Sigmoid colon (tissue), 7 donors: ENCODE results near the gene COL5A2. TPM values are rescaled to one million over a fixed set of nuclear protein-coding genes. Genes with fewer than 3 reads are reported as not detected.

Experiments
- DNase-seq: peaks from one replicate; pipeline ENCODE4 v3.0.0-alpha.2; 2019
- H3K27ac ChIP-seq, 4 donors: fragments of 200-600 bp; sonication (generic); one replicate each; pipeline ENCODE4 v1.5.1; 2016 to 2019; ENCODE audit warnings: mild to moderate bottlenecking in 1 of 4
- H3K27me3 ChIP-seq, 3 donors: fragments of 200-600 bp; sonication (generic); one replicate each; pipeline ENCODE4 v1.5.1; 2019; ENCODE audit warnings: mild to moderate bottlenecking in 1 of 3
- H3K36me3 ChIP-seq, 4 donors: fragments of 200-600 bp; sonication (generic); one replicate each; pipeline ENCODE4 v1.5.1; 2016 to 2019
- H3K4me1 ChIP-seq, 4 donors: fragments of 200-600 bp; sonication (generic); one replicate each; pipeline ENCODE4 v1.5.1; 2017 to 2019
- H3K4me3 ChIP-seq, 4 donors: fragments of 200-600 bp; sonication (generic); one replicate each; pipeline ENCODE4 v1.5.1; 2017 to 2019; ENCODE audit warnings: mild to moderate bottlenecking in 2 of 4, moderate library complexity in 1 of 4
- H3K9me3 ChIP-seq, 4 donors: fragments of 200-600 bp in 3 of 4; sonication (generic) in 3 of 4; one replicate each; pipeline versions ENCODE4 v1.5.1 to v1.6.1; 2013 to 2019
- CTCF ChIP-seq, 4 experiments: fragments of 450-650 bp in 3 of 4; fragments of 200-600 bp in 1 of 4; IDR thresholded peaks; one replicate each; pipeline ENCODE4 v1.5.1; 2016 to 2019; ENCODE audit warnings: antibody characterized with exemption in 4 of 4, mild to moderate bottlenecking in 3 of 4, moderate library complexity in 2 of 4
- EP300 ChIP-seq, 4 donors: sonication (generic); formaldehyde crosslinking; IDR thresholded peaks; one replicate each; pipeline ENCODE4 v1.6.1; 2017; ENCODE audit warnings: antibody characterized with exemption in 4 of 4
- POLR2A ChIP-seq, 2 donors: fragments of 450-650 bp; IDR thresholded peaks; one replicate each; pipeline ENCODE4 v1.6.1; 2016; ENCODE audit warnings: antibody characterized with exemption in 2 of 2, mild to moderate bottlenecking in 2 of 2, moderate library complexity in 2 of 2
- POLR2AphosphoS5 ChIP-seq, 4 donors: sonication (generic); formaldehyde crosslinking; IDR thresholded peaks; one replicate each; pipeline ENCODE4 v1.6.1; 2017; ENCODE audit warnings: antibody characterized with exemption in 4 of 4
- WGBS, 2 donors: extraction: QIAGEN DNeasy Blood & Tissue Kit; methylation state at CpG; one replicate each; pipeline ENCODE4 v1.1.7; 2013; 5-methylcytosine and 5-hydroxymethylcytosine counted together
- intact Hi-C: fragments of 100-400 bp; cut with DNase I; formaldehyde crosslinking; loops from one replicate; pipeline ENCODE4 v1.15.1; 2023
- polyA plus RNA-seq, 3 donors: library from polyadenylated mRNA; stranded (reverse); fragments of 200-250 nt; gene quantifications; one replicate each; pipeline ENCODE4 v1.2.3, GENCODE V29; 2013
- total RNA-seq, 4 donors: library from RNA; depleted of rRNA; stranded (reverse); fragments of >200 nt; gene quantifications; one replicate each; pipeline ENCODE4 v1.1.0, GENCODE V29; 2016
- donor health status: healthy with polysubstance abuse.
- donor health status: Bipolar disorder and iron deficiency.
- donor health status: healthy.

The COL5A2 gene
- total and polyA plus RNA-seq, 7 donors, result 3.6 to 164 (median 60.9) TPM

DNA sequence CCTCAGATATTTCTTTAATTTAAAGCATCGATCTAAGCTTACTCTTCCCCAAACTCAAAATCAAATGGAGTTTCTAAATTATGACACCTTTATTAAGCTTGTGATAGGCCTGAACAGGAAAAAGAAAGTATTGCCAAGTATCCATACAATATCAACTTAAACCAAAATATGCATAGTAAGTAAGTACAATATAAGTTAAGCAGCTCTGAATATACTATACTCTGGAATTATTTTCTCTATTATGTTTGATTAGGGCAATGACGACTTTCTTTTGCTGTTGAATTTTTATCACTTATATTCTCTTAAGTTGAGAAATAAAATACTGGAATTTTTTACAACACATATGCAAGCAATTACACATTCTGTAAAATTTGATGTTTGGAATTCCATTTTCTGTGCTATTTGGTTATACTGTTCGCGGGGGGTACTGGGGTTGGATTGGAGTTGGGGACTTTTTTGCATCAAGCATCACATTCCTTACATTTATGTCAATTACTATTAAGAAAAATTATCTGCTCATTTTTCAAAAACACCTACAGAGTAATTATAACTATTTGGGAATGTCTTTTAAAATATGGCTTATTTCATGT, 2.2 kb downstream of the COL5A2 start:
- TF ChIP-seq POLR2AphosphoS5 (IDR thresholded peaks at IDR 0.05), result no peak
- no peak for TF ChIP-seq EP300 (IDR thresholded peaks at IDR 0.05)
- intact Hi-C loops, result loop anchor here (5.0 to 10.0 kb wide), 4 partner anchors 35 to 235 kb away; no protein-coding TSS in a partner anchor
- H3K4me3 ChIP-seq, result peak overlapping the region; percentile 58 to 69 (median 66)
- peak overlapping the region in 3 of 4 donors; percentile 85 to 91 (median 87) for H3K27ac ChIP-seq
- no peaks in the 10 kb centered on the region for H3K36me3 ChIP-seq
- WGBS, 2 donors, result 78 to 86% methylated on average over 4 of the region's 4 CpGs
- H3K9me3 ChIP-seq, result no peaks in the 10 kb centered on the region
- DNase-seq, result no peak
- no peaks in the 10 kb centered on the region for H3K27me3 ChIP-seq
- H3K4me1 ChIP-seq, result peaks cover 0 to 31% (median 16%) of the 10 kb centered on the region in 4 donors

GRCh38 chr2:189176516-189176915, 3.0 kb downstream of the COL5A2 start:
- WGBS, 2 donors, result 75 to 85% methylated on average over 3 of the region's 3 CpGs
- intact Hi-C loops, result loop anchor here (5.0 to 10.0 kb wide), 4 partner anchors 36 to 236 kb away; no protein-coding TSS in a partner anchor
- peak overlapping the region in 3 of 4 donors; percentile 85 to 91 (median 87) for H3K27ac ChIP-seq

GRCh38 chr2:189175869-189176433, 3.6 kb downstream of the COL5A2 start:
- H3K9me3 ChIP-seq, result no peaks in the 10 kb centered on the region
- no peaks in the 10 kb centered on the region for H3K27me3 ChIP-seq
- no peaks in the 10 kb centered on the region for H3K36me3 ChIP-seq
- WGBS, 2 donors, result 53 to 76% methylated on average over 2 of the region's 2 CpGs
- H3K4me1 ChIP-seq, result peaks cover 0 to 45% (median 28%) of the 10 kb centered on the region in 4 donors
- H3K4me3 ChIP-seq, result peak overlapping the region; percentile 58 to 69 (median 66)
- TF ChIP-seq POLR2A (IDR thresholded peaks at IDR 0.05), result no peak
- no peak for TF ChIP-seq EP300 (IDR thresholded peaks at IDR 0.05)
- TF ChIP-seq POLR2AphosphoS5 (IDR thresholded peaks at IDR 0.05), result no peak
- no peak for TF ChIP-seq CTCF (IDR thresholded peaks at IDR 0.05)
- intact Hi-C loops, result loop anchor here (5.0 to 10.0 kb wide), 4 partner anchors 36 to 236 kb away; no protein-coding TSS in a partner anchor
- no peak for DNase-seq
- H3K27ac ChIP-seq, result peak overlapping the region in 2 of 4 donors; percentile 87 to 91

More at GRCh38 chr2:189176516-189176915, 3.0 kb downstream of the COL5A2 start:
- no peaks in the 10 kb centered on the region for H3K27me3 ChIP-seq
- no peaks in the 10 kb centered on the region for H3K36me3 ChIP-seq
- H3K4me1 ChIP-seq, result peaks cover 0 to 39% (median 23%) of the 10 kb centered on the region in 4 donors
- peak overlapping the region; percentile 58 to 69 (median 66) for H3K4me3 ChIP-seq
- no peaks in the 10 kb centered on the region for H3K9me3 ChIP-seq
- TF ChIP-seq CTCF (IDR thresholded peaks at IDR 0.05) (no peak), POLR2AphosphoS5 (IDR thresholded peaks at IDR 0.05) (no peak), EP300 (IDR thresholded peaks at IDR 0.05) (no peak), POLR2A (IDR thresholded peaks at IDR 0.05) (no peak)
- no peak for DNase-seq

DNA sequence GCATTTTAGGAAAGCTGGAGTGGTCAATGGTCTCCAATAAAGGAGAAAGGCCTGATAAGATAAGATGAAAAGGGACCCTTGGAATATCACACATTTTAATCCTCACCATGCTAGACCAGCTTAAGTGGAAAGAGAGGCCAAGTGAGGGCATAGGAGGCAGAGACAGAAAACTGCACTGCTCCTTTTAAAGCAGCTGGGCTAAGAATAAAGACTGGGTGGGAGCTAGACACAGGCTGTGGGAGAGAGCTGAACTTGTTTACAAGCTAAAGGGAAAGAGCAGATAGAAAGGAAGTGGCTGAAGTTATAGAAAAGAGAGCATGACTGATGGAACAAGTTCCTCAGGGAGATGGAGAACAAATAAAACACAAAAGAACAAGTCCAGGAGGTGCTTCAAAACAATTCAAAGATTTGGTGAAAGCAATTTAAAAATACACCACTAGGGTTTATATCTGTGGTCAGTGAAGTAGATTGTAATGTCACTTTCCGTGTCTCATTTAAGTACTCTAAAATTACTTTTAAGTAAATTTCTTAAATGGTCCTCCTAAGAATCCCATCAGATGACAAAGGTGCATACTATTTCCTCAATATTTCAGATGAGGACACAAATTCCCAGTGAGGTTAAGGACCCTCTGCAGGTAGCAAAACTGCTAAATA, 7.5 kb downstream of the COL5A2 start:
- Histone ChIP-seq H3K4me3 (no peak overlapping the region), H3K9me3 (no peaks in the 10 kb centered on the region), H3K27me3 (no peaks in the 10 kb centered on the region), H3K27ac (peak overlapping the region; percentile 21 to 60 (median 39)), H3K4me1 (peaks cover 0 to 73% (median 58%) of the 10 kb centered on the region in 4 donors), H3K36me3 (no peaks in the 10 kb centered on the region)
- TF ChIP-seq POLR2A (IDR thresholded peaks at IDR 0.05), result no peak
- TF ChIP-seq CTCF (IDR thresholded peaks at IDR 0.05), result no peak
- TF ChIP-seq POLR2AphosphoS5 (IDR thresholded peaks at IDR 0.05), result no peak
- intact Hi-C loops, result loop anchor here (10.0 kb wide), 1 partner anchor 163 kb away; no protein-coding TSS in a partner anchor
- WGBS, 2 donors, result 80 to 81% methylated on average over 1 of the region's 1 CpG
- no peak for DNase-seq
